ENCODE results near the gene CXXC1.
"Not testable (repeated sequence)": the region's sequence is repeated elsewhere in the genome, so short reads cannot be mapped to it uniquely, and the experiment has no call there.

CXXC1 gene

DNA sequence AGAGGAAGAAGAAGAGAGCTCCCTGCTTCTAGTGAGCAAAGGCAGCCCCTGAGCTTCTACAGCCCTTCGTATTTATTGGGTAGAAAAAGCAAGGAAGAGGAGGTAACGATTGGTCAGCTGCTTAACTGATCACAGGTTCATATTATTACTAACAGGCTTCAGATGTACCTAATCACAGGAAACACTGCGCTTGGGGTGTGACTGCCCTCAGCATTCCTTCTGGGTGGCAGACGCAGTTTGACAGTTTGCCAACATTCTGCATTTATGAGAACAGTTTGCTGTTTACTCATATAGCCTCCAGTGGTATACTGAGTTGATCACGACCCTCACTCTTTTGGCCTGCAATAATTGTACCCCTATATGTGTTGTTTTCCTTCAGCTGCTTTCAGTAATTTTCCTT is 21.4 kb upstream of the CXXC1 start:
- not testable (repeated sequence) for H2AFZ ChIP-seq (ENCODE audit: low read depth, low read length); H3K27me3 ChIP-seq (ENCODE audit: insufficient read depth, low read length); H3K9me3 ChIP-seq (ENCODE audit: low read length); H3K4me3 ChIP-seq (ENCODE audit: low read length); H3K4me1 ChIP-seq (ENCODE audit: insufficient read depth, low read length); H3K36me3 ChIP-seq (ENCODE audit: insufficient read depth, low read length)

DNA sequence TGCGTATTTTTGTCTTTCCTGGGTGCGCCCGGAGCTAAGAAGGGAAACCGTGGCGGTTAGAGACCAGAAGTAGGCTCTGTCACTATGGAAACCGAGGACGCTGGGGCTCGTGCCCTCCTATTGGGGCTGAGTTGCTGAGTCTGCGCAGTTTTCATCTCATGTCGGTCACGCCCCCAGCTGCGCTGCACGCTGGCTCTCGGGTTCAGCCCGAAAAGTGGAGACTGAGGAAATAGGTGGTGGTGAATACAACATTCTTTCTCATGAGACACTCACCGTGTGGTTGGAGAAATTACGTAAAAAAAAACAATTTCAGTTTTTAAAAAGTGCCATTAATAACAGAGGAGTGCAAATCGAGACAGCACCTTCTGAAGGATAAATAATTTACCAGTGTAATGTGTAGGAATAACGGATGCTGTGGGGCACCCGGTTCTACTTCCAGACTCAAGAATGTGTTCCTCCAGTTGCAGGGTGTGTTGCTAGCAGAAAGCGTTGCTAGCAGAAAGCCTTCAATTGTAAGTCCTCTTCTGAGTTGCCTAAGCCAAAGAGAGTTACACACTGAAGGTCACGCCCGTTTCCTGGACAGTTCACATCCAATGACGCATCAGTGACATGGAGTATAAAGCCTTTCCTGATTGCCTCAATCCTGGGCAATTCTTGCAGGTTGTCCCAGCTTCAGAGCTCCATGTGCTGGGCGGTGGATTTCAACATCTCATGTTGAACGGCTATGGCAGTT is 20.4 kb upstream of the CXXC1 start:
- Histone ChIP-seq H3K36me3 (ENCODE audit: insufficient read depth, low read length) (no peaks in the 10 kb centered on the region), H3K9me3 (ENCODE audit: low read length) (no peaks in the 10 kb centered on the region), H3K4me1 (ENCODE audit: insufficient read depth, low read length) (peaks cover 5% of the 10 kb centered on the region), H3K27me3 (ENCODE audit: insufficient read depth, low read length) (peaks cover 3% of the 10 kb centered on the region), H3K4me3 (ENCODE audit: low read length) (peak overlapping the region; percentile 62), H2AFZ (ENCODE audit: low read depth, low read length) (peak overlapping the region; percentile 80)

DNA sequence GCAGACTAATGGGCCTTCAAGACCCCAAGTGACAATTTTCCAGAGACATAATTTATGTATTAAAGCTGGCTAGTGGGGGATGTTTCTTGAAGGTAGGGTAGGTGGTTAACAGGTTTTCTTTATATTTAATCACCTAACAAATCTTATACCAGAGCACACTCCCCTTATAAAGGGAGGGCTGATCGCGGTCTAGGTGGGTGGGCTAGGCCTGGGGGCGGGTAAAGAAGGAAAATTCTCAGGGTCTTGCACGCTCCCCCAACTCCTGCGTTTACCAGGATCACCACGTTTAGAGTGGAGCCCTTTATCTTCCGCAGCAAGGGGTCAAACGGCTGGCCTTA is 19.9 kb upstream of the CXXC1 start:
- Histone ChIP-seq H2AFZ (ENCODE audit: low read depth, low read length) (peak overlapping the region; percentile 80), H3K9me3 (ENCODE audit: low read length) (no peaks in the 10 kb centered on the region), H3K27me3 (ENCODE audit: insufficient read depth, low read length) (peaks cover 3% of the 10 kb centered on the region), H3K36me3 (ENCODE audit: insufficient read depth, low read length) (no peaks in the 10 kb centered on the region), H3K4me3 (ENCODE audit: low read length) (peak overlapping the region; percentile 62), H3K4me1 (ENCODE audit: insufficient read depth, low read length) (peaks cover 5% of the 10 kb centered on the region)

DNA sequence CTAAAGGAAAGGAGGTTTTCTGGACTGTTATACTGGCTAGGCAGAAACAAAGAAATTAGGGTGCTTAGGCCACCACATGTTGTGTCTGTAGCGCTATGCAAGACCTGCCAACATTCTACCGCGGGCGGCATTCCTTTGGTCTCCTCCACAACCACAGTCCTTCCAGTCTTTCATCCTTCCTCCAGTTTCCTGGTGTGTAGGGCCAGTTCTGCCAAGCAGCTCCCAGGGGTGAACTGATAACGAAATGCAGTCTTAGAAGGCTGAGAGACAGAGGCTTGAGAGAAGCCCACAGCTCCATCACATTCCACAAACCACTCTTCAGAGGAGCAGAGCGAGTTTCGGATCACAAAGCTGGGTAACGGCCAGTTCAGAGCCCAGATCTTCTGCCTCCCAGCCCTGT is 19.5 kb upstream of the CXXC1 start:
- peaks cover 5% of the 10 kb centered on the region for H3K4me1 ChIP-seq (ENCODE audit: insufficient read depth, low read length)
- H3K9me3 ChIP-seq (ENCODE audit: low read length), result no peaks in the 10 kb centered on the region
- no peaks in the 10 kb centered on the region for H3K36me3 ChIP-seq (ENCODE audit: insufficient read depth, low read length)
- H3K4me3 ChIP-seq (ENCODE audit: low read length), result peak overlapping the region; percentile 62
- H3K27me3 ChIP-seq (ENCODE audit: insufficient read depth, low read length), result peaks cover 3% of the 10 kb centered on the region
- peak overlapping the region; percentile 80 for H2AFZ ChIP-seq (ENCODE audit: low read depth, low read length)

- H3K27me3 ChIP-seq (ENCODE audit: insufficient read depth, low read length), result peaks cover 6% of the 10 kb centered on the region
- H3K36me3 ChIP-seq (ENCODE audit: insufficient read depth, low read length), result no peaks in the 10 kb centered on the region
- H3K9me3 ChIP-seq (ENCODE audit: low read length), result no peaks in the 10 kb centered on the region
- H3K4me3 ChIP-seq (ENCODE audit: low read length), result no peak overlapping the region
- no peak overlapping the region for H2AFZ ChIP-seq (ENCODE audit: low read depth, low read length)
- H3K4me1 ChIP-seq (ENCODE audit: insufficient read depth, low read length), result no peaks in the 10 kb centered on the region
Observed at GRCh38 chr18:50301074-50301473, 13.6 kb upstream of the CXXC1 start.

DNA sequence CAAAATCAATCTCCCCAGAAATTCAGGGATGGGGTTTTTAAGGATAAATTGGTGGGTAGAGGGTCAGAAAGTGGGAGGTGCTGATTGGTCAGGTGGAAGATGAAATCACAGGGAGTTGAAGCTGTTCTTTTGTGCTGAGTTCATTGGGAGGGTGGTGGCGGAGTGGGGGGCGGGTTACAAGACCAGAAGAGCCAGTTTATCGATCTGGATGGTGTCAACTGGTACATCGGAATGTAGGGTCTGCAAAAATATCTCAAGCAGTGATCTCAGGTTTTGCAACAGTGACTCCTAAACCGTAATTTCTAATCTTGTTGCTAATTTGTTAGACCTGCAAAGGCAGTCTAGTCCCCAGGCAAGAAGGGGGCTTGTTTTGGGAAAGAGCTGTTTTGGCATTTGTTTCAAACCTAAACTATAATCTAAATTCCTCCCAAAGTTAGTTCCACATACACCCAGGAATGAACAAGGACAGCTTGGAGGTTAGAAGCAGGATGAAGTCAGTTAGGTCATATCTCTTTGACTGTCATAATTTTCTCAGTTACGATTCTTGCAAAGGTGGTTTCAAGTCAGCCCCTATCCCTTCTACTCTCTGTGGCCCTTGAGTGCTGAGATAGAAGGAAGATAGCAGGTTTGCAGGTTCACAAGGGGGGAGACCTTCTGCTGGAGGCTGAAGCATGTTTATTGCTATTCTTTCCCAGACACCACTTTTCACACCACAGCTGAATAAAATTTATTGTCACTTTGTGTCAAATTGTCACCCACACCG is 12.3 kb upstream of the CXXC1 start:
- H3K4me1 ChIP-seq (ENCODE audit: insufficient read depth, low read length), result no peaks in the 10 kb centered on the region
- H3K9me3 ChIP-seq (ENCODE audit: low read length), result no peaks in the 10 kb centered on the region
- H3K27me3 ChIP-seq (ENCODE audit: insufficient read depth, low read length), result peaks cover 6% of the 10 kb centered on the region
- H2AFZ ChIP-seq (ENCODE audit: low read depth, low read length), result no peak overlapping the region
- no peaks in the 10 kb centered on the region for H3K36me3 ChIP-seq (ENCODE audit: insufficient read depth, low read length)
- H3K4me3 ChIP-seq (ENCODE audit: low read length), result no peak overlapping the region

GRCh38 chr18:50298443-50299284 is 11.2 kb upstream of the CXXC1 start:
- Histone ChIP-seq H3K4me1 (ENCODE audit: insufficient read depth, low read length) (no peaks in the 10 kb centered on the region), H3K9me3 (ENCODE audit: low read length) (no peaks in the 10 kb centered on the region), H2AFZ (ENCODE audit: low read depth, low read length) (no peak overlapping the region), H3K27me3 (ENCODE audit: insufficient read depth, low read length) (peaks cover 7% of the 10 kb centered on the region), H3K36me3 (ENCODE audit: insufficient read depth, low read length) (no peaks in the 10 kb centered on the region), H3K4me3 (ENCODE audit: low read length) (no peak overlapping the region)

DNA sequence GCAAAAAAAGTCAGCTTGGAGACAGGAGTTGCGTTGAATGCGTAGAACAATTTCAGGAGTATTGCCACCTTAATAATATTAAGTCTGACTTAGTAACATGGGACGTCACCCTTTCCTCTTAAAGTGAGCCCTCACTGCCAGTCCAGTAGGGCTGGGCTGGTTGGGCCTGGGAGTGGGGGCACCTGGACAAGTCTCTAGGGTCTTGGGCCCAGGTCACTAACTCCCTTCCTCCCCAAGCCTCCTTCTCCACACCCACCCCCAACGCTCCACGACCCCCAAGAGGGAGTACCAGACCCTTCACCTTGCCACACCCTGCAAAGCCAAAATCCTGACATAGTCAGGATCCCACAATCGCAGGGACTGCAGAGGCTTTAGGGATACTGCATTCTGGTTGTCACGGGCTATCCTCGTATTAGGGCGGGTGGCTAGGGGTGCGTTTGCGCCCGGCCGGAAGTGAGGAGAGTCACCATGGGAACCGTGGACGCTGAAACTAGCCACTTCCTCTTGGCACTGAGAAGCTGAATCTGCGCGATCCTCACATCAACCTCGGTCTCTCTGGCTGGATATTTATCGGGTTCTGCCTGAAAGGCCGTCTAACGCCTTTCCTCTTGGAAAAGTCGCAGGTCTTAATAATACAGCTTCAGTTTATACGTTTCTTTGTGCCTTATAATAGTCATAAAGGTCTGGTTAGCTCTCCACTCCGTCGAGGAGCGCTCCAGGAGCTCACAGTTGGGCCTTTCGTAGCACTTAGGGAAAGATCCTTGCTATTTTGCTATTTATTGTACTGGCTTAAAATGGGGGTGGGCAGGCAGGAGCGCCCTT is 10.3 kb upstream of the CXXC1 start:
- H3K27me3 ChIP-seq (ENCODE audit: insufficient read depth, low read length), result peaks cover 9% of the 10 kb centered on the region
- H3K4me1 ChIP-seq (ENCODE audit: insufficient read depth, low read length), result no peaks in the 10 kb centered on the region
- H3K4me3 ChIP-seq (ENCODE audit: low read length), result peak overlapping the region; percentile 25
- no peaks in the 10 kb centered on the region for H3K9me3 ChIP-seq (ENCODE audit: low read length)
- H3K36me3 ChIP-seq (ENCODE audit: insufficient read depth, low read length), result no peaks in the 10 kb centered on the region
- H2AFZ ChIP-seq (ENCODE audit: low read depth, low read length), result no peak overlapping the region

DNA sequence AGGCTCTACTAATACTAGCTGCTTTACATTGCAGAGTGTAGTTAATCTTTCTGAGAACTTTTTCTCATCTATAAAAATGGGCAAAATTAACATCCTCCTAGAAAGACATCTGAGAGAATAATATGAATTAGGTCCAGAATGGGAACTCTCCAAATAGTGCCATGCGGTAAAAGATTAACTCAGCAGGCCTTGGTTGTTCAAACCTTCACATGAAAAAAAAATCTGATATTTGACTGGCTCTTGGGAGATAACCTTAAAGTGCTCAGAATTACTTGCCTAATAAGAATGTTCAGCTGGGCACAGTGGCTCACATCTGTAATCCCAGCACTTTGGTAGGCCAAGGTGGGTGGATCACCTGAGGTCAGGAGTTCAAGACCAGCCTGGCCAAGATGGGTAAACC is 5.5 kb upstream of the CXXC1 start:
- Histone ChIP-seq H3K4me1 (ENCODE audit: insufficient read depth, low read length) (no peaks in the 10 kb centered on the region), H3K36me3 (ENCODE audit: insufficient read depth, low read length) (no peaks in the 10 kb centered on the region), H3K9me3 (ENCODE audit: low read length) (no peaks in the 10 kb centered on the region), H3K27me3 (ENCODE audit: insufficient read depth, low read length) (peaks cover 8% of the 10 kb centered on the region), H2AFZ (ENCODE audit: low read depth, low read length) (no peak overlapping the region), H3K4me3 (ENCODE audit: low read length) (no peak overlapping the region)

GRCh38 chr18:50289108-50289443 is 1.6 kb upstream of the CXXC1 start:
- Histone ChIP-seq H3K9me3 (ENCODE audit: low read length) (no peaks in the 10 kb centered on the region), H3K4me1 (ENCODE audit: insufficient read depth, low read length) (peaks cover 9% of the 10 kb centered on the region), H3K27me3 (ENCODE audit: insufficient read depth, low read length) (peaks cover 8% of the 10 kb centered on the region), H3K36me3 (ENCODE audit: insufficient read depth, low read length) (peaks cover 14% of the 10 kb centered on the region), H3K4me3 (ENCODE audit: low read length) (no peak overlapping the region), H2AFZ (ENCODE audit: low read depth, low read length) (no peak overlapping the region)

DNA sequence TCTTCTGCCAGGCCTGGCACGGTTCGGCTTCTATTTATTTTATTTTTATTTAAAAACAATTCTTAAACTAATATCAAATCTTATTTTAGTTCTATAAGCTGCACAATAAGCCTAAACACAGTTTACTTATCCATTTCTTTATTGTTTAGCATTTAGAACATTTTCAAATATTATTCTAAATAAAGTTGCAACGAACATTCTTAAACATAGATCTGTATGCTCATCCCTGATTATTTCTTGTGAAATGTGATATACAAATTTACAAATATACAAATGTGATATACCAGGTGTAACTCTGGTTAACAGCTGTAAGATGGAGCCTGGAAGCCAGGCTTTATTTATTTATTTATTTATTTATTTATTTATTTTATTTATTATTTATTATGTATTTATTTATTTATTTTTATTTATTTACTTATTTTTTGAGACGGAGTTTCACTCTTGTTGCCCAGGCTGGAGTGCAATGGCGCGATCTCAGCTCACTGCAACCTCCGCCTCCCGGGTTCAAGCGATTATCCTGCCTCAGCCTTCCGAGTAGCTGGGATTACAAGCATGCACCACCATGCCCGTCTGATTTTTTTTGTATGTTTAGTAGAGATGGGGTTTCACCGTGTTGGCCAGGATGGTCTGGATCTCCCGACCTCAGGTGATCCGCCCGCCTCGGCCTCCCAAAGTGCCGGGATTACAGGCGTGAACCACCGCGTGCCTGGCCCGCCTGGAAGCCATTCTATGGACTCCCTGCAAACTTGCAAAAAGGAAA is 1.0 kb upstream of the CXXC1 start:
- H3K4me1 ChIP-seq (ENCODE audit: insufficient read depth, low read length), result not testable (repeated sequence)

DNA sequence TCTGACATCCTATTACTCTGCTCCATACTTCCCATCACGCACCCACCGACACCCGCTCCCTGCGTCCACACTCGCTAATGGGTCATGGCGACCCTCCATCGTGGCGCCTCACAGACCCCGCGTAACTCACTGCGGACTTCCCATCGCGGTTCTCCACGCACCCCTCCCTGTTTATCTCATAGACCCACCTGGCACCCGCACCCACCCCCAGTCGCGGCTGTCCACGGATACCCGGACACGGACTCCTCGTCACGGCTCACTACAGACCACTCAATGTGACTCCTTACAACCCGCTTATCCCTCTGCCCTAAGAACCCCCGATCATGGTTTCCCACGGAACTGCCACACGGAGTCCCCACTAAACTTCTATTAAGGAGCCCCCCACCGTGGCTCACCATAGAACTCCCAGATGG is 458 bp downstream of the CXXC1 start:
- H3K4me3 ChIP-seq (ENCODE audit: low read length), result peak overlapping the region; percentile 88
- peaks cover 31% of the 10 kb centered on the region for H3K36me3 ChIP-seq (ENCODE audit: insufficient read depth, low read length)
- H2AFZ ChIP-seq (ENCODE audit: low read depth, low read length), result peak overlapping the region; percentile 73
- H3K27me3 ChIP-seq (ENCODE audit: insufficient read depth, low read length), result peaks cover 5% of the 10 kb centered on the region
- H3K9me3 ChIP-seq (ENCODE audit: low read length), result no peaks in the 10 kb centered on the region
- peaks cover 9% of the 10 kb centered on the region for H3K4me1 ChIP-seq (ENCODE audit: insufficient read depth, low read length)

More for the DNA sequence above, 1.0 kb upstream of the CXXC1 start:
- Histone ChIP-seq H2AFZ (ENCODE audit: low read depth, low read length) (peak overlapping the region; percentile 30), H3K36me3 (ENCODE audit: insufficient read depth, low read length) (peaks cover 19% of the 10 kb centered on the region), H3K4me3 (ENCODE audit: low read length) (peak overlapping the region; percentile 76)
- H3K27me3 ChIP-seq (ENCODE audit: insufficient read depth, low read length); H3K9me3 ChIP-seq (ENCODE audit: low read length): not testable (repeated sequence)
